Measurements from ENCODE around the gene CDH13. TPM values are rescaled to one million over a fixed set of nuclear protein-coding genes. Genes with fewer than 3 reads are reported as not detected.

The CDH13 gene
- total and polyA plus RNA-seq, 9 of the 15 experiments (the other 6 are each of a cell fraction or from before 2014, with no cell fraction given), result 0.03 TPM; not detected in 8

DNA sequence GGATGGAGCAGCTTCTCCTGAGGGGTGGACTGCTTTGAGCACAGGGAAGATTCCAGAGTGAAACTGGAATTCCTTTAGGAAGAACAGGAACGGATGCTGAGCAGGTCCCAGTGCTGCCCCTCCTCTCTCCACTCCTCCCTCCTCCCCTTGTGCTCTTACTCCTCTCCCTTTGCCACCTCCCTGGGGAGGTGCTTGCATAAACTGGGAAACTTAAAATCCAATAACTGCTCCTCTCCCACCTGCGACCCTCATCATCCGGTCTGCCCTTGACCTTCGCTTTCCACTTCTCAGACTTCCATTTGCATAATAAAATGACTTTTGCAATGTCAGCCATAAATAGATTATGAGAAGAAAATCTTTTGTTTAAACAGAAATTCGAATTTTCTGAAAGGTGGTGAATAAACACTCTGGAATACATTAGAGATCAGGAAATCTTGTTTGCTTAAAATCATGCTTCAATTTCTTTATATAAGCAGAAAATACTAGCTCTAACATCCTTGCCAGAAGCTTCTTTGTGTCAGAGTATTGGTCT lies 1204.8 kb downstream of the CDH13 start:
- no peaks in the 10 kb centered on the region for H4K20me1 ChIP-seq (replicated peaks; ENCODE audit: control insufficient read depth, insufficient read depth, low read length)
- intact Hi-C loops (cut with micrococcal nuclease), result no loop called here
- DNase-seq (ENCODE audit: extremely low read depth in 1 of 4, low spot score in 3 of 4) (no peak), ATAC-seq (no peak), FAIRE-seq (no peak)
- H3K9me1 ChIP-seq (ENCODE audit: control insufficient read depth, insufficient read depth, low read length), result no peaks in the 10 kb centered on the region
- in situ Hi-C loops (cut with MboI), result no loop called here
- H3K79me2 ChIP-seq (ENCODE audit: control insufficient read depth, insufficient read depth, low read length), result no peaks in the 10 kb centered on the region
- WGBS (ENCODE audit: insufficient coverage, low coverage, missing lambda C conversion rate), result 8% methylated on average over 5 of the region's 5 CpGs
- H3K27ac ChIP-seq (ENCODE audit: extremely low read depth, low read depth, low read length), result no peak overlapping the region
- H3K4me1 ChIP-seq (replicated peaks in 1 of 2; ENCODE audit: control insufficient read depth in 2 of 2, insufficient read depth in 2 of 2, low read length in 2 of 2), result peaks cover 7 to 11% of the 10 kb centered on the region in 2 experiments
- 0 out of 2 replicates have a peak, but pooled peaks have one; percentile 23 for TF ChIP-seq ZNF263 (CRISPR knock-in tag; IDR thresholded peaks at IDR 0.05; ENCODE audit: borderline replicate concordance)
- TF ChIP-seq, protein P1, sequence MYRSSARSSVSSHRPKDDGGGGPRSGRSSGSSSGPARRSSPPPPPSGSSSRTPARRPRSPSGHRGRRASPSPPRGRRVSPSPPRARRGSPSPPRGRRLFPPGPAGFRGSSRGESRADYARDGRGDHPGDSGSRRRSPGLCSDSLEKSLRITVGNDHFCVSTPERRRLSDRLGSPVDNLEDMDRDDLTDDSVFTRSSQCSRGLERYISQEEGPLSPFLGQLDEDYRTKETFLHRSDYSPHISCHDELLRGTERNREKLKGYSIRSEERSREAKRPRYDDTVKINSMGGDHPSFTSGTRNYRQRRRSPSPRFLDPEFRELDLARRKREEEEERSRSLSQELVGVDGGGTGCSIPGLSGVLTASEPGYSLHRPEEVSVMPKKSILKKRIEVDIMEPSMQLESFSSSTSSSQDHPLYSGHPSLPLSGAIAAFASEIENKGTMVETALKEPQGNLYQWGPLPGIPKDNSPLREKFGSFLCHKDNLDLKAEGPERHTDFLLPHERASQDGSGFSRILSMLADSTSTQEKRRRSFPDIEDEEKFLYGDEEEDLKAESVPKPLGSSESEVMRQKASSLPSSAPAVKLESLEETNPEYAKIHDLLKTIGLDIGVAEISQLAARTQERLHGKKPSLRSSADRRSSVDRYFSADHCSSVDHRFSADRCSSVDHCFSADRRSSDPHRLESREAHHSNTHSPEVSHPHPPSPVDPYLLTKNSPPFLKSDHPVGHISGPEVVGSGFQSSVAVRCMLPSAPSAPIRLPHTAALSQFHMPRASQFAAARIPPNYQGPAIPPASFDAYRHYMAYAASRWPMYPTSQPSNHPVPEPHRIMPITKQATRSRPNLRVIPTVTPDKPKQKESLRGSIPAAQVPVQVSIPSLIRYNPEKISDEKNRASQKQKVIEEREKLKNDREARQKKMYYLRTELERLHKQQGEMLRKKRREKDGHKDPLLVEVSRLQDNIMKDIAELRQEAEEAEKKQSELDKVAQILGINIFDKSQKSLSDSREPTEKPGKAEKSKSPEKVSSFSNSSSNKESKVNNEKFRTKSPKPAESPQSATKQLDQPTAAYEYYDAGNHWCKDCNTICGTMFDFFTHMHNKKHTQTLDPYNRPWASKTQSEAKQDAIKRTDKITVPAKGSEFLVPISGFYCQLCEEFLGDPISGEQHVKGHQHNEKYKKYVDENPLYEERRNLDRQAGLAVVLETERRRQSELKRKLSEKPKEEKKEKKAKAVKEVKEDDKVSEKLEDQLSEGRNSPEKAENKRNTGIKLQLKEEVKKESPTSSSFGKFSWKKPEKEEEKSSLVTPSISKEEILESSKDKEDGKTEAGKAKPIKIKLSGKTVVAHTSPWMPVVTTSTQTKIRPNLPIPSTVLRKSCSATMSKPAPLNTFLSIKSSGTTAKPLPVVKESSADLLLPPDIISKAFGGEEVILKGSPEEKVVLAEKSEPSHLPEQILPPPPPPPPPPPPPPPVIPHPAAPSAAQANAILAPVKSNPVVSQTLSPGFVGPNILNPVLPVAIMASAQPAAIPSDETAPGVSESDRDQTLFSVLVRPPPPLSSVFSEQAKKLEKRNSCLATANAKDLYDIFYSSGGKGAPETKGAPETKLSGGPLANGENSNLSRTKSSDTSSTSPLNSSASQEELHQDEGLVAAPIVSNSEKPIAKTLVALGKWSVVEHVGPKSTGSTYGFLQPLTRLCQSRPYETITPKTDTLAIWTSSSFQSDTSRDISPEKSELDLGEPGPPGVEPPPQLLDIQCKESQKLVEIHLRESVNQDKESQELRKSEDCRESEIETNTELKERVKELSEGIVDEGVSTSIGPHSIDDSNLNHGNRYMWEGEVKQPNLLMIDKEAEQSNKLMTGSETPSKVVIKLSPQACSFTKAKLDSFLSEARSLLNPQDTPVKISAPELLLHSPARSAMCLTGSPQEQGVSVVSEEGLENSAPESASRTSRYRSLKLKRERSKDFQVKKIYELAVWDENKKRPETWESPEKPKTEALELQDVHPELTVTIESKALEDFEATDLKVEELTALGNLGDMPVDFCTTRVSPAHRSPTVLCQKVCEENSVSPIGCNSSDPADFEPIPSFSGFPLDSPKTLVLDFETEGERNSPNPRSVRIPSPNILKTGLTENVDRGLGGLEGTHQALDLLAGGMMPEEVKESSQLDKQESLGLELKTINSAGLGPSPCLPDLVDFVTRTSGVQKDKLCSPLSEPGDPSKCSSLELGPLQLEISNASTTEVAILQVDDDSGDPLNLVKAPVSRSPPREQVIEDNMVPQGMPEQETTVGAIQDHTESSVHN (IDR thresholded peaks at IDR 0.05; ENCODE audit: borderline replicate concordance in 1 of 2, low read depth in 1 of 2), result no peak
- 0 out of 2 replicates have a peak, but pooled peaks have one; percentile 25 for TF ChIP-seq MAFG (tag; conservative IDR thresholded peaks at IDR 0.05)
- no peak for TF ChIP-seq TEAD1 (CRISPR knock-in tag; IDR thresholded peaks at IDR 0.05)
- TF ChIP-seq MAFF (IDR thresholded peaks at IDR 0.05; ENCODE audit: low read length), result 0 out of 2 replicates have a peak, but pooled peaks have one; percentile 32
- peak; percentile 72 for TF ChIP-seq ZNF316 (IDR thresholded peaks at IDR 0.05)
- POLR2A ChIA-PET, result interaction anchor here (0.6 to 1.0 kb wide), 2 partner anchors 10 to 275 kb away, joined by 3 read pairs; no protein-coding TSS in a partner anchor
- H2AFZ ChIP-seq (ENCODE audit: low read depth, low read length), result no peak overlapping the region
- H3K27me3 ChIP-seq (ENCODE audit: control insufficient read depth in 2 of 2, insufficient read depth in 2 of 2, low read length in 2 of 2), result peaks cover 36 to 62% of the 10 kb centered on the region in 2 experiments
- H3K36me3 ChIP-seq (ENCODE audit: control insufficient read depth, insufficient read depth, low read length), result no peaks in the 10 kb centered on the region
- no peak overlapping the region for H3K4me3 ChIP-seq
- no TSS peak for BruUV-seq (replicated peaks)
- H3K4me2 ChIP-seq (ENCODE audit: insufficient read depth, low read length), result no peak overlapping the region
- no peak overlapping the region for H3K9ac ChIP-seq (ENCODE audit: insufficient read depth in 1 of 2, low read depth in 2 of 2, low read length in 2 of 2)
- CTCF ChIA-PET (ENCODE audit: low intra/inter-chr PET ratio), result no interaction called here
- H3K9me3 ChIP-seq (replicated peaks; ENCODE audit: control insufficient read depth, insufficient read depth, low read depth, low read length), result no peaks in the 10 kb centered on the region

Data from K562 (cell line).